ENCODE measurements around the gene IFRD1.

The IFRD1 gene

DNA sequence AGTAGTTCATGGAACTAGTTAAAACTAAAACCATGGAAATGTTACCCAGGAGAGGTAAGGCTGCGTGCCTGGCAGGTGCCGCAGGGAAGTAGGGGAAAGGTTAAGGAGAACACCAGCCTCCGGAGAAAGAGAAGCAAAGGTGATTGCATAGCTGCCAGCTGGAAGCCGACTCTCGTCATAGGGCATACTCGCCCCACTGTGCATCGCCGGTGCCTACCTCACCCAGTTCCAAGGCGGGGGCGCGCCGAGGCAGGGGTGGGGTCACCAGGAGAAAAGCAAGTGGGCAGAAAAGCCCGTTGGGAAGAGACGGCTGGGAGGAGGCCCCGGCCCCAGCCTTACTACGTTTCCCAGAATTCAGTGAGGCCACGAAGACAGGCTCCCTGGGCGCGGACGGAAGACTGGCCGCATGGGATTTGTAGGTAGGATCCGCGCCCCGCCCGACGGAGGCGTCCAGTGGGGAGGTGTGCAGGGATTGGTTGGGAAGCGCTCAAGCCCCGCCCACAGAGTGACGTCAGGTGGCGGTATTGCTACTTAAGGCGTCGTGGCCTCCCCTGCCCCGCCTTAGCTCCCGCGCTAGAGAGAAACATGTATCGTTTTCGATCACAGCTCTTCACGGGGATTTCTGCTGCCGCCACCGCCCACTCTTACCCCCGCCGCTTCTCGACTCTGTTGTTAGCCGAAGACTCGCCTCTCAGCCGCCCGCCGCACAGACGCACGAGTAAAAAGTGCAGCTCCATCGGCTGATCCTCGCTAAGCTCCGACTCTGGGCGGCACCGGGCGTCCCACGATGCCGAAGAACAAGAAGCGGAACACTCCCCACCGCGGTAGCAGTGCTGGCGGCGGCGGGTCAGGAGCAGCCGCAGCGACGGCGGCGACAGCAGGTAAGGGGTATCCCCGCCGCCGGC lies at the start of gene IFRD1:
IFRD1 (plus strand) TSS at position 559 of the 905 bp plus-strand sequence; CDS start at position 788, 229 bp downstream.
- no peaks in the 10 kb centered on the region for H3K27me3 Mint-ChIP-seq (ENCODE audit: low read depth)
- H3K4me3 Mint-ChIP-seq: peak within 1 kb of the TSS; percentile 93 to 99 (median 98)
- no peaks in the 10 kb centered on the region for H3K9me3 Mint-ChIP-seq
- no peaks in the 10 kb centered on the region for H3K36me3 Mint-ChIP-seq (ENCODE audit: low read depth)
- no peak for TF ChIP-seq CTCF (IDR thresholded peaks at IDR 0.05; ENCODE audit: unreplicated experiment in 3 of 3)
- peaks cover 42% of the 10 kb centered on the region for H3K4me1 Mint-ChIP-seq
- peak within 1 kb of the TSS; percentile 93 to 97 (median 97) for H3K27ac Mint-ChIP-seq

GRCh38 chr7:112404321-112404720 lies 45.9 kb upstream of the IFRD1 start:
- Mint-ChIP-seq H3K27me3 (ENCODE audit: low read depth) (peaks cover 7% of the 10 kb centered on the region), H3K27ac (no peak overlapping the region), H3K36me3 (ENCODE audit: low read depth) (no peaks in the 10 kb centered on the region), H3K9me3 (no peaks in the 10 kb centered on the region), H3K4me1 (peaks cover 7% of the 10 kb centered on the region), H3K4me3 (no peak overlapping the region)
- TF ChIP-seq CTCF (IDR thresholded peaks at IDR 0.05; ENCODE audit: unreplicated experiment in 3 of 3): no peak

GRCh38 chr7:112405286-112405685 lies 45.0 kb upstream of the IFRD1 start:
- Mint-ChIP-seq H3K4me1 (peaks cover 9% of the 10 kb centered on the region), H3K9me3 (no peaks in the 10 kb centered on the region), H3K36me3 (ENCODE audit: low read depth) (no peaks in the 10 kb centered on the region), H3K4me3 (no peak overlapping the region), H3K27ac (no peak overlapping the region), H3K27me3 (ENCODE audit: low read depth) (peaks cover 10% of the 10 kb centered on the region)
- no peak for TF ChIP-seq CTCF (IDR thresholded peaks at IDR 0.05; ENCODE audit: unreplicated experiment in 3 of 3)

GRCh38 chr7:112407261-112407660 lies 43.0 kb upstream of the IFRD1 start:
- Mint-ChIP-seq H3K27me3 (ENCODE audit: low read depth) (peaks cover 10% of the 10 kb centered on the region), H3K4me1 (peaks cover 22% of the 10 kb centered on the region), H3K9me3 (no peaks in the 10 kb centered on the region), H3K27ac (no peak overlapping the region), H3K4me3 (no peak overlapping the region), H3K36me3 (ENCODE audit: low read depth) (no peaks in the 10 kb centered on the region)
- TF ChIP-seq CTCF (IDR thresholded peaks at IDR 0.05; ENCODE audit: unreplicated experiment in 3 of 3): no peak

GRCh38 chr7:112410092-112410491 lies 40.2 kb upstream of the IFRD1 start:
- H3K27ac Mint-ChIP-seq: peak overlapping the region in 2 of 3 experiments; percentile 16 to 25
- H3K9me3 Mint-ChIP-seq: no peaks in the 10 kb centered on the region
- no peaks in the 10 kb centered on the region for H3K36me3 Mint-ChIP-seq (ENCODE audit: low read depth)
- H3K4me3 Mint-ChIP-seq: no peak overlapping the region
- no peak for TF ChIP-seq CTCF (IDR thresholded peaks at IDR 0.05; ENCODE audit: unreplicated experiment in 3 of 3)
- H3K4me1 Mint-ChIP-seq: peaks cover 22% of the 10 kb centered on the region
- peaks cover 10% of the 10 kb centered on the region for H3K27me3 Mint-ChIP-seq (ENCODE audit: low read depth)
